ENCODE measurements around the gene TWSG1. TPM values are rescaled to one million over a fixed set of nuclear protein-coding genes. Genes with fewer than 3 reads are reported as not detected.
"Not testable (repeated sequence)": the region's sequence is repeated elsewhere in the genome, so short reads cannot be mapped to it uniquely, and the experiment has no call there.

The TWSG1 gene
- total and polyA plus RNA-seq, 8 donors: 8.2 to 76.0 (median 23.6) TPM

DNA sequence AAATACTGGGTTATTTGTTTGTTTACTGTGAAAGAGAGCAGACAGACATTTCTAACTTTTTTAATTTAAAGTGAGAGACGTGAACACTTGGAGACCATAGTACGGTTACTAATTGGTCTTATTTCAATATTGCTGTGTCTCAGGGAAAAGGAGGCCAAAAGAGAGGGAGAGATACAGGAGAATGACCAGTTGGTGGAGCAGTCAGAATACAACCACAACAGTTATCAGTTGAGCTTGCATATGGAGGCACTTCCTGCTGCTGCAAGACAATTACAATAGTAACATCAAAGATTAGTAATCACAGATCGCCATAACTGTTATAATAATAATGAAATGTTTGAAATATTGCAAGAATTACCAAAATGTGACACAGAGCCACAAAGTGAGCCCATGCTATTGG lies 58.2 kb downstream of the TWSG1 start:
- 91 to 100% (median 93%) methylated on average over 3 of the region's 3 CpGs for WGBS, 5 donors
- DNase-seq: no peak
- Histone ChIP-seq H3K9me3 (peaks cover 0 to 12% (median 5%) of the 10 kb centered on the region in 4 donors), H3K27ac (no peak overlapping the region), H3K4me3 (no peak overlapping the region), H3K27me3 (no peaks in the 10 kb centered on the region), H3K36me3 (peaks cover 6 to 42% (median 29%) of the 10 kb centered on the region in 4 donors), H3K4me1 (no peaks in the 10 kb centered on the region)
- TF ChIP-seq POLR2AphosphoS5 (IDR thresholded peaks at IDR 0.05) (no peak), POLR2A (IDR thresholded peaks at IDR 0.05) (no peak), EP300 (IDR thresholded peaks at IDR 0.05) (no peak)
- TF ChIP-seq, protein P1, sequence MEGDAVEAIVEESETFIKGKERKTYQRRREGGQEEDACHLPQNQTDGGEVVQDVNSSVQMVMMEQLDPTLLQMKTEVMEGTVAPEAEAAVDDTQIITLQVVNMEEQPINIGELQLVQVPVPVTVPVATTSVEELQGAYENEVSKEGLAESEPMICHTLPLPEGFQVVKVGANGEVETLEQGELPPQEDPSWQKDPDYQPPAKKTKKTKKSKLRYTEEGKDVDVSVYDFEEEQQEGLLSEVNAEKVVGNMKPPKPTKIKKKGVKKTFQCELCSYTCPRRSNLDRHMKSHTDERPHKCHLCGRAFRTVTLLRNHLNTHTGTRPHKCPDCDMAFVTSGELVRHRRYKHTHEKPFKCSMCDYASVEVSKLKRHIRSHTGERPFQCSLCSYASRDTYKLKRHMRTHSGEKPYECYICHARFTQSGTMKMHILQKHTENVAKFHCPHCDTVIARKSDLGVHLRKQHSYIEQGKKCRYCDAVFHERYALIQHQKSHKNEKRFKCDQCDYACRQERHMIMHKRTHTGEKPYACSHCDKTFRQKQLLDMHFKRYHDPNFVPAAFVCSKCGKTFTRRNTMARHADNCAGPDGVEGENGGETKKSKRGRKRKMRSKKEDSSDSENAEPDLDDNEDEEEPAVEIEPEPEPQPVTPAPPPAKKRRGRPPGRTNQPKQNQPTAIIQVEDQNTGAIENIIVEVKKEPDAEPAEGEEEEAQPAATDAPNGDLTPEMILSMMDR (IDR thresholded peaks at IDR 0.05): no peak
- intact Hi-C loops (cut with DNase I; ENCODE audit: low total_unique reads): no loop called here

- intact Hi-C loops (cut with DNase I; ENCODE audit: low total_unique reads): no loop called here
- Histone ChIP-seq H3K27me3 (no peaks in the 10 kb centered on the region), H3K36me3 (peaks cover 6 to 50% (median 29%) of the 10 kb centered on the region in 4 donors), H3K9me3 (peaks cover 0 to 12% (median 5%) of the 10 kb centered on the region in 4 donors), H3K4me3 (no peak overlapping the region), H3K4me1 (no peaks in the 10 kb centered on the region), H3K27ac (no peak overlapping the region)
- TF ChIP-seq, protein P1 (IDR thresholded peaks at IDR 0.05): no peak
- no peak for TF ChIP-seq EP300 (IDR thresholded peaks at IDR 0.05)
- TF ChIP-seq POLR2A (IDR thresholded peaks at IDR 0.05): no peak
- no peak for TF ChIP-seq POLR2AphosphoS5 (IDR thresholded peaks at IDR 0.05)
- no peak for DNase-seq
- 93 to 96% (median 94%) methylated on average over 3 of the region's 3 CpGs for WGBS, 5 donors
Observed at GRCh38 chr18:9394046-9394445, 59.5 kb downstream of the TWSG1 start.

- H3K9me3 ChIP-seq: no peaks in the 10 kb centered on the region
- 70 to 91% (median 81%) methylated on average over 5 of the region's 5 CpGs for WGBS, 5 donors
- intact Hi-C loops (cut with DNase I; ENCODE audit: low total_unique reads): no loop called here
- H3K27ac ChIP-seq: no peak overlapping the region
- peaks cover 0 to 10% (median 0%) of the 10 kb centered on the region in 4 donors for H3K4me1 ChIP-seq
- H3K4me3 ChIP-seq: no peak overlapping the region
- DNase-seq: no peak
- H3K36me3 ChIP-seq: peaks cover 6 to 46% (median 19%) of the 10 kb centered on the region in 4 donors
- TF ChIP-seq, protein P1 (IDR thresholded peaks at IDR 0.05): no peak
- no peaks in the 10 kb centered on the region for H3K27me3 ChIP-seq
Observed at GRCh38 chr18:9400197-9400596, 65.6 kb downstream of the TWSG1 start.

- H3K27ac ChIP-seq: no peak overlapping the region
- H3K4me3 ChIP-seq: no peak overlapping the region
- no peaks in the 10 kb centered on the region for H3K9me3 ChIP-seq
- no peak for TF ChIP-seq POLR2AphosphoS5 (IDR thresholded peaks at IDR 0.05)
- TF ChIP-seq, protein P1 (IDR thresholded peaks at IDR 0.05): no peak
- no peak for TF ChIP-seq POLR2A (IDR thresholded peaks at IDR 0.05)
- TF ChIP-seq EP300 (IDR thresholded peaks at IDR 0.05): no peak
- H3K36me3 ChIP-seq: peaks cover 5 to 40% (median 19%) of the 10 kb centered on the region in 4 donors
- H3K27me3 ChIP-seq: no peaks in the 10 kb centered on the region
- intact Hi-C loops (cut with DNase I; ENCODE audit: low total_unique reads): no loop called here
- no peak for DNase-seq
- peaks cover 0 to 10% (median 0%) of the 10 kb centered on the region in 4 donors for H3K4me1 ChIP-seq
Observed at GRCh38 chr18:9401176-9401575, 66.6 kb downstream of the TWSG1 start.

- H3K27me3 ChIP-seq; H3K27ac ChIP-seq; H3K9me3 ChIP-seq; DNase-seq; intact Hi-C loops (cut with DNase I; ENCODE audit: low total_unique reads); H3K4me3 ChIP-seq; H3K4me1 ChIP-seq: not testable (repeated sequence)
- WGBS, 5 donors: 96 to 100% (median 99%) methylated on average over 10 of the region's 10 CpGs
- H3K36me3 ChIP-seq: peaks cover 0 to 27% (median 6%) of the 10 kb centered on the region in 4 donors
Observed at GRCh38 chr18:9402358-9403007, 67.9 kb downstream of the TWSG1 start.
